ENCODE results near the gene CEP57. TPM values are rescaled to one million over a fixed set of nuclear protein-coding genes. Genes with fewer than 3 reads are reported as not detected.

Gene CEP57
- total RNA-seq, 2 donors from 2014 or later = 30.4 to 72.8 TPM

GRCh38 chr11:95835768-95836488 is 45.6 kb downstream of the CEP57 start:
- DNase-seq = peak; percentile 61 to 71 (median 68)
- intact Hi-C loops (cut with DNase I) = no loop called here
- TF ChIP-seq CTCF (IDR thresholded peaks at IDR 0.05) (peak; percentile 41 to 80 (median 79)), POLR2A (IDR thresholded peaks at IDR 0.05) (no peak)
- WGBS, 2 donors = 10 to 12% methylated on average over 3 of the region's 3 CpGs
- Histone ChIP-seq H3K36me3 (replicated peaks in 1 of 2; ENCODE audit: insufficient read depth in 1 of 2, low read depth in 2 of 2) (peaks cover 0 to 13% of the 10 kb centered on the region in 2 donors), H3K27ac (no peak overlapping the region), H3K4me3 (no peak overlapping the region), H3K9me3 (no peaks in the 10 kb centered on the region), H3K27me3 (no peaks in the 10 kb centered on the region), H3K4me1 (no peaks in the 10 kb centered on the region)
- ATAC-seq = peak; percentile 90

- intact Hi-C loops (cut with DNase I) = no loop called here
These were observed 54.9 kb downstream of the CEP57 start for GRCh38 chr11:95845167-95845566.

GRCh38 chr11:95849087-95849825 is 59.0 kb downstream of the CEP57 start:
- H3K4me1 ChIP-seq = no peaks in the 10 kb centered on the region
- DNase-seq (peak; percentile 26 to 44 (median 34)), ATAC-seq (peak; percentile 50)
- intact Hi-C loops (cut with DNase I) = no loop called here
- TF ChIP-seq CTCF (IDR thresholded peaks at IDR 0.05) (peak in 4 of 7 experiments; percentile 27 to 42 (median 32)), POLR2A (IDR thresholded peaks at IDR 0.05) (no peak)
- no peak overlapping the region for H3K4me3 ChIP-seq
- H3K27me3 ChIP-seq = no peaks in the 10 kb centered on the region
- H3K9me3 ChIP-seq = no peaks in the 10 kb centered on the region
- peaks cover 0 to 4% of the 10 kb centered on the region in 2 donors for H3K36me3 ChIP-seq (replicated peaks in 1 of 2; ENCODE audit: insufficient read depth in 1 of 2, low read depth in 2 of 2)
- no peak overlapping the region for H3K27ac ChIP-seq
- WGBS, 2 donors = 75 to 78% methylated on average over 6 of the region's 6 CpGs

More at GRCh38 chr11:95845167-95845566, 54.9 kb downstream of the CEP57 start:
- H3K36me3 ChIP-seq (replicated peaks in 1 of 2; ENCODE audit: insufficient read depth in 1 of 2, low read depth in 2 of 2) = peaks cover 0 to 4% of the 10 kb centered on the region in 2 donors
- no peaks in the 10 kb centered on the region for H3K9me3 ChIP-seq
- H3K27me3 ChIP-seq = no peaks in the 10 kb centered on the region
- TF ChIP-seq CTCF (IDR thresholded peaks at IDR 0.05) (no peak), POLR2A (IDR thresholded peaks at IDR 0.05) (no peak)
- no peaks in the 10 kb centered on the region for H3K4me1 ChIP-seq
- H3K4me3 ChIP-seq = no peak overlapping the region
- ATAC-seq = no peak
- H3K27ac ChIP-seq = no peak overlapping the region
- no peak for DNase-seq
- WGBS, 2 donors = 89 to 97% methylated on average over 1 of the region's 1 CpG

- no peaks in the 10 kb centered on the region for H3K27me3 ChIP-seq
- intact Hi-C loops (cut with DNase I) = no loop called here
- no peak overlapping the region for H3K27ac ChIP-seq
- no peak for ATAC-seq
- H3K4me3 ChIP-seq = no peak overlapping the region
- no peaks in the 10 kb centered on the region for H3K36me3 ChIP-seq (replicated peaks in 1 of 2; ENCODE audit: insufficient read depth in 1 of 2, low read depth in 2 of 2)
- no peaks in the 10 kb centered on the region for H3K4me1 ChIP-seq
- TF ChIP-seq POLR2A (IDR thresholded peaks at IDR 0.05) = no peak
- TF ChIP-seq CTCF (IDR thresholded peaks at IDR 0.05) = no peak
- H3K9me3 ChIP-seq = no peaks in the 10 kb centered on the region
- DNase-seq = no peak
These were observed 59.8 kb downstream of the CEP57 start for GRCh38 chr11:95850137-95850536.
